ENCODE measurements around the gene LSM3. TPM values are rescaled to one million over a fixed set of nuclear protein-coding genes. Genes with fewer than 3 reads are reported as not detected.

Gene LSM3
- total RNA-seq, 1 donor, result 5.1 TPM

DNA sequence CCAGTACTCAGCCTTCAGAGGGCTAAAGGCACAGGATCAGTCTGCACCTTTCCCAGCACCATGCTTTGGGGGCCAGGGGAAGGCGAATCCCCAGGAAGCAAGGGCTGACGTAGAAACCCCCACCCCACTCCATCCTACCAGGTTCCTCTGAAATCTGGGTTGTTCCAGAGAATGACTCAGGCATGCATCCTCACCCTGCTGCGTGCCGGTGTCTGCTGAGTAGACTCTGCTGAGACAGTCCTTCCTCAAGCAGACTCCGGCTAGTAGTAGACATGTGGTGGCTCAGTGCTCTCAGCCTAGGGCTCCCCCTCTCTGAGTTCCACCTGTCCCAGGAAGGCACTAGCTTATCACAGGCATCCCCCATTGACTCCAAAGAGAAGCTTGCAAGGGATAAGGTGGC, 44.7 kb upstream of the LSM3 start:
- DNase-seq (ENCODE audit: insufficient read length, low spot score, missing footprints), result no peak
- Histone ChIP-seq H2AFZ (ENCODE audit: low read length) (no peak overlapping the region), H3K4me1 (ENCODE audit: insufficient read depth, low read length) (peaks cover 4% of the 10 kb centered on the region), H3K4me3 (ENCODE audit: insufficient read depth, low read length) (no peak overlapping the region), H3K9me3 (ENCODE audit: low read depth, low read length) (no peaks in the 10 kb centered on the region), H3K27ac (ENCODE audit: low read depth, low read length) (no peak overlapping the region), H4K20me1 (ENCODE audit: insufficient read depth, low read length) (peaks cover 18% of the 10 kb centered on the region), H3K27me3 (ENCODE audit: insufficient read depth, low read length) (no peaks in the 10 kb centered on the region), H3K36me3 (ENCODE audit: insufficient read depth, low read length) (peaks cover 91% of the 10 kb centered on the region), H3K4me2 (ENCODE audit: insufficient read depth, low read length) (no peak overlapping the region), H3K79me2 (ENCODE audit: insufficient read depth, low read length) (peaks cover 16% of the 10 kb centered on the region)
- TF ChIP-seq CTCF (IDR thresholded peaks at IDR 0.05; ENCODE audit: extremely low read depth, low read depth, low read length), result no peak

- Histone ChIP-seq H3K36me3 (ENCODE audit: insufficient read depth, low read length) (peaks cover 91% of the 10 kb centered on the region), H3K27ac (ENCODE audit: low read depth, low read length) (no peak overlapping the region), H3K4me1 (ENCODE audit: insufficient read depth, low read length) (peaks cover 4% of the 10 kb centered on the region), H3K4me3 (ENCODE audit: insufficient read depth, low read length) (no peak overlapping the region), H3K79me2 (ENCODE audit: insufficient read depth, low read length) (peaks cover 13% of the 10 kb centered on the region), H3K9me3 (ENCODE audit: low read depth, low read length) (no peaks in the 10 kb centered on the region), H3K4me2 (ENCODE audit: insufficient read depth, low read length) (no peak overlapping the region), H4K20me1 (ENCODE audit: insufficient read depth, low read length) (peaks cover 15% of the 10 kb centered on the region), H2AFZ (ENCODE audit: low read length) (no peak overlapping the region), H3K27me3 (ENCODE audit: insufficient read depth, low read length) (no peaks in the 10 kb centered on the region)
- no peak for TF ChIP-seq CTCF (IDR thresholded peaks at IDR 0.05; ENCODE audit: extremely low read depth, low read depth, low read length)
- DNase-seq (ENCODE audit: insufficient read length, low spot score, missing footprints), result no peak
Observed at GRCh38 chr3:14134291-14134690, 44.3 kb upstream of the LSM3 start.

DNA sequence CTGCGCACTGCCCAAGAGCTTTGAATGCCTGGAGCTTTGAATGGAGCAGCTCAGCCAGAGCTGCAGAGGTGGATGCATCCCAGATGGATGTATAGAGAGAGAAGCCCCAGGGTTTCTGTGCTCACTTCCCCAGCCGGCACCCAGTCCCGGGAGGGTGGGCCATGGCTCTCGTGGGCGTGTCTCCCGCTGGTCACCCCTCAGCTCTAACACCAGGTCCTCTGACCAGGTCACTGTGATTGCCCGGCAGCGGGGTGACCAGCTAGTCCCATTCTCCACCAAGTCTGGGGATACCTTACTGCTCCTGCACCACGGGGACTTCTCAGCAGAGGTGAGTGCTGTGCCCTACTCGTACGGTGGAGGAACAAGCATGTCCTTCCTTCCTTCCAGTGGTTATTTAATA, 43.0 kb upstream of the LSM3 start:
- no peak overlapping the region for H3K4me2 ChIP-seq (ENCODE audit: insufficient read depth, low read length)
- H3K9me3 ChIP-seq (ENCODE audit: low read depth, low read length), result no peaks in the 10 kb centered on the region
- peaks cover 7% of the 10 kb centered on the region for H4K20me1 ChIP-seq (ENCODE audit: insufficient read depth, low read length)
- H3K27me3 ChIP-seq (ENCODE audit: insufficient read depth, low read length), result no peaks in the 10 kb centered on the region
- DNase-seq (ENCODE audit: insufficient read length, low spot score, missing footprints), result no peak
- no peak for TF ChIP-seq CTCF (IDR thresholded peaks at IDR 0.05; ENCODE audit: extremely low read depth, low read depth, low read length)
- H3K36me3 ChIP-seq (ENCODE audit: insufficient read depth, low read length), result peaks cover 84% of the 10 kb centered on the region
- peaks cover 4% of the 10 kb centered on the region for H3K79me2 ChIP-seq (ENCODE audit: insufficient read depth, low read length)
- H3K4me1 ChIP-seq (ENCODE audit: insufficient read depth, low read length), result peaks cover 5% of the 10 kb centered on the region
- H3K4me3 ChIP-seq (ENCODE audit: insufficient read depth, low read length), result no peak overlapping the region
- H2AFZ ChIP-seq (ENCODE audit: low read length), result no peak overlapping the region
- H3K27ac ChIP-seq (ENCODE audit: low read depth, low read length), result no peak overlapping the region

GRCh38 chr3:14137004-14137403, 41.6 kb upstream of the LSM3 start:
- no peaks in the 10 kb centered on the region for H3K79me2 ChIP-seq (ENCODE audit: insufficient read depth, low read length)
- DNase-seq (ENCODE audit: insufficient read length, low spot score, missing footprints), result no peak
- H3K27ac ChIP-seq (ENCODE audit: low read depth, low read length), result no peak overlapping the region
- TF ChIP-seq CTCF (IDR thresholded peaks at IDR 0.05; ENCODE audit: extremely low read depth, low read depth, low read length), result no peak
- H3K9me3 ChIP-seq (ENCODE audit: low read depth, low read length), result no peaks in the 10 kb centered on the region
- H3K4me1 ChIP-seq (ENCODE audit: insufficient read depth, low read length), result peaks cover 13% of the 10 kb centered on the region
- H4K20me1 ChIP-seq (ENCODE audit: insufficient read depth, low read length), result no peaks in the 10 kb centered on the region
- H2AFZ ChIP-seq (ENCODE audit: low read length), result no peak overlapping the region
- no peaks in the 10 kb centered on the region for H3K27me3 ChIP-seq (ENCODE audit: insufficient read depth, low read length)
- no peak overlapping the region for H3K4me3 ChIP-seq (ENCODE audit: insufficient read depth, low read length)
- H3K36me3 ChIP-seq (ENCODE audit: insufficient read depth, low read length), result peaks cover 77% of the 10 kb centered on the region
- H3K4me2 ChIP-seq (ENCODE audit: insufficient read depth, low read length), result no peak overlapping the region

Data from osteoblast (primary cell).